GM19099 (cell line): Measurements from ENCODE around the gene TTC31.

Source experiments
- POLR2A ChIP-seq: IDR thresholded peaks from 3 replicates; pipeline ENCODE4 v1.6.1; 2011; ENCODE audit warnings: low read depth; ENCODE audit not compliant: insufficient read length; ENCODE audit errors: extremely low read depth

The TTC31 gene

GRCh38 chr2:74525717-74526648, 43.1 kb downstream of the TTC31 start, which contains the start of gene DQX1:
Gene DQX1 (minus strand): TSS chr2:74526231. CDS start chr2:74525729, 502 bp downstream.
- no peak for TF ChIP-seq POLR2A

GRCh38 chr2:74526649-74527230, 43.9 kb downstream of the TTC31 start:
- no peak for TF ChIP-seq POLR2A

GRCh38 chr2:74527741-74528140, 44.9 kb downstream of the TTC31 start:
- TF ChIP-seq POLR2A, result no peak

DNA sequence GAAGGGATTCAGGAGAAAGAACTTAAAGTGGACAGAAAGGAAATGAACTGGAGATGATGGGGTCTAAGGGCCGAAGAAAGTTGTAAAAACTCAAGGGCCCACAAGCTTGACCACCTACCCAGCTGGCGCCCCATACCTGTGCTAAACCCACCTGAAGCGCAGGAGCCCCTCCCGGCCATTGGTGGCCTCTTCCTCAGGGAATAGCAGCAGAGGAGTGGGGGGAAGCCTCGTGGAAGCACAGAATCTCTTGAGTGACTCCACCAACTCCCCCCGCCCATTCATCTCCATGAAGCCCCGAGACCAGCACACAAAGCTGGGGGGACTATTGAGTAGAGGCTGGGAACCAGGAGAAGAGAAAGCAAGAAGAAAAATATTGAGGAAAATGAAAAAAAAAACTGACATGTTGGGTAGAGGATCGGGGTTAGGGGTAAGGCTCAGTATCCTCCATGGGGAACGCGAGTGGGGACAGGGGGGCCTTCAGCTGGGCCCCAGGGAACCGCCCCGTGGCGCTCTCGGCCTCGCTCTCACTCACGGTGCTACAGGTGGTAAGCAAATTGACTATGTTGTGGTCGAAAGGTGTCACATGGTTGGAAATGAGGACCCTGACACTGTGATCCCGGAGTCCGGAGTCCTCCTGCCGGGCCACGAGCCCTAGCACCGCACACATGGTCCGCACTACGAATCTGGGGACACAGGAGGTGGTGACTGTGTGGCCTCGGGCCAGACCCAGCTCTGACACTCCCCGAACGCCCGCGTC, 45.9 kb downstream of the TTC31 start:
- no peak for TF ChIP-seq POLR2A

DNA sequence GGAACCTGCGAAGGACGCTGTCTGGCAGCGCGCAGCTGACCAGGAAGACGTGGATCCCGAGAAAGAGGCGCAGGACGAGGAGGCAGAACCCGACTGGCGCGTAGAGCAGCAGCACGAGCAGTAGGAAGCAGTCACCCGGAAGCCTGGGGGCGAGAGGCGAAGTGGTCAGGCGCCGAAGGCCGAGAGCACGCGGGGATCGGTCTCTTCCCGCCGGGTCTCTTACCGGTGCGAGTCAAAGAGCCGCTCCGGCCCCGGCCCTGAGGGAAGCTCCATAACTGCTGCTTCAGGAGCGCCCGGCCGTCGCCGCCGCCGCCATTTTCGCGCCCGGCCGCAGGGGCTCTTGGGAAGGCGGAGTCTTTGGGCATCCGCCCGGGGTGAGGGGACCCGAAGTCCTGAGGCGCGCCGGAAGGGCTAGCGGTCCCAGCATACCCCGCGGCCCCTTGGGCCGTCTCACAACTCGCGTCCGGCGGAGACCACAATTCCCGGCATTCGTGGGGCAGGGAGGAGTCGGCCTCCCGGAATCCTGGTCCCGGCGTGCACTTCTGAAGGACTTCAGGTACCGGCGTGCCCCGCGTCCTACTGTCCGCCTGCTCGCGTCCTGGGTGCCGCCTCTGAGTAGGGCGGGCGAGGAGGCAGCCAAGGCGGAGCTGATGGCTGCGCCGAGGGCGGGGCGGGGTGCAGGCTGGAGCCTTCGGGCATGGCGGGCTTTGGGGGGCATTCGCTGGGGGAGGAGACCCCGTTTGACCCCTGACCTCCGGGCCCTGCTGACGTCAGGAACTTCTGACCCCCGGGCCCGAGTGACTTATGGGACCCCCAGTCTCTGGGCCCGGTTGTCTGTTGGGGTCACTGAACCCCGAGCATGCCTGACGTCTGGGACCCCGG, 46.7 kb downstream of the TTC31 start, which contains the start of the genes AUP1 and HTRA2:
AUP1 (minus strand) TSS at position 350 of the 882 bp plus-strand sequence; CDS start at position 273, 77 bp downstream.
HTRA2 (plus strand) TSS at position 577 of the 882 bp plus-strand sequence; CDS start at position 651, 74 bp downstream.
- peak; percentile 98 for TF ChIP-seq POLR2A

DNA sequence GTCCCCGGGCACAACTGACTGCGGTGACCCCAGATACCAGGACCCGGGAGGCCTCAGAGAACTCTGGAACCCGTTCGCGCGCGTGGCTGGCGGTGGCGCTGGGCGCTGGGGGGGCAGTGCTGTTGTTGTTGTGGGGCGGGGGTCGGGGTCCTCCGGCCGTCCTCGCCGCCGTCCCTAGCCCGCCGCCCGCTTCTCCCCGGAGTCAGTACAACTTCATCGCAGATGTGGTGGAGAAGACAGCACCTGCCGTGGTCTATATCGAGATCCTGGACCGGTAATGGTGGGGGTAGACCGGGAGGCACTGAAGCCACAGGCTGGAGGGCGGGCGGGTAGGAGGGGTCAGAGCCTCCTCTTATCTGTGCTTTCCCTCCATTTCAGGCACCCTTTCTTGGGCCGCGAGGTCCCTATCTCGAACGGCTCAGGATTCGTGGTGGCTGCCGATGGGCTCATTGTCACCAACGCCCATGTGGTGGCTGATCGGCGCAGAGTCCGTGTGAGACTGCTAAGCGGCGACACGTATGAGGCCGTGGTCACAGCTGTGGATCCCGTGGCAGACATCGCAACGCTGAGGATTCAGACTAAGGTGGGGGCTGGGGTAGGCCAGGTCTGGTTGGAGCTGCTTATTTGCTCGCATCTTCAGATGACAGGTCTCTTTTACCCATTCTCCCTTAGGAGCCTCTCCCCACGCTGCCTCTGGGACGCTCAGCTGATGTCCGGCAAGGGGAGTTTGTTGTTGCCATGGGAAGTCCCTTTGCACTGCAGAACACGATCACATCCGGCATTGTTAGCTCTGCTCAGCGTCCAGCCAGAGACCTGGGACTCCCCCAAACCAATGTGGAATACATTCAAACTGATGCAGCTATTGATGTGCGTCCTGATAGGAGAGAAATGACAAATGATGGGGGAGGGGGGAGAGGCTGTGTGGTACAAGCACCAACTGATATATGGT, 47.6 kb downstream of the TTC31 start:
- TF ChIP-seq POLR2A, result peak; percentile 37

GRCh38 chr2:74531666-74532065, 48.8 kb downstream of the TTC31 start:
- no peak for TF ChIP-seq POLR2A

DNA sequence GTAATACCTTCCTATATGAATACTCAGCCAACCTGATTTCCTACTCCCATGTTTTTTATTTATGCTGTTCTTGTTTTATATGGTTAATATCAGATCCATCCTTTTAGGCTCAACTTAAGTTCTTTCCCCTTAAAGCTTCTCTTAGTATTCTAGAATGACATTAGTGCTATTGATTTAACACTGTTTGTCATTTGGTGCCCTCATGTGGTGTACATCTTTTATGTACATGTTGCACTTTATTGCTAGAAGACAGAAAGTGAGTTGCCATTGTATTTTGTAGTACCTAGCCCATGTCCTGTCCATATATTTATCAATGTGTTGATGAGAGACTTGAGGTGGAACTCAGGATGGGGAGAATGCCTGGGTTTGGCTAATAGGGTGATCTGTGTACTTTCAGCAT, 49.3 kb downstream of the TTC31 start:
- no peak for TF ChIP-seq POLR2A

DNA sequence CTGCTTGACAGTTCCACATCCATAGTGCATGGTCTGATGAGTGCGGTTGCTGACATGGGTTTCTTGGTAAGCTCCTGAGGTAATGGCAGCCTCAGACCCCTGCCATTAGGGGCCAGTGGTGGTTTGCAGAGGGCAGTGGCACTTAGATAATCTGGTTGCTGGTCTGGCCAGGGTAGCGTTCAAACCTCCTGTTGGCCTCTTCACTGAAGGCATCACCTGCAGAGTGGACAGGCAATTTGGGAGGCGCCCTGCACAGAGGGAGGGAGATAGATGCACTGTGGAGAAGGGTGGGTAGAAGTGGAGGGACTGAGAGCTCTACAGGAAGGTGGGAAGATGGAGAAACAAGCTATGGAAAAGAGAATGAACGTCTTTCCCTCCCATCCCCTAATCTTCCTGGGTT, 50.6 kb downstream of the TTC31 start:
- no peak for TF ChIP-seq POLR2A

GRCh38 chr2:74534411-74534810, 51.5 kb downstream of the TTC31 start:
- no peak for TF ChIP-seq POLR2A

DNA sequence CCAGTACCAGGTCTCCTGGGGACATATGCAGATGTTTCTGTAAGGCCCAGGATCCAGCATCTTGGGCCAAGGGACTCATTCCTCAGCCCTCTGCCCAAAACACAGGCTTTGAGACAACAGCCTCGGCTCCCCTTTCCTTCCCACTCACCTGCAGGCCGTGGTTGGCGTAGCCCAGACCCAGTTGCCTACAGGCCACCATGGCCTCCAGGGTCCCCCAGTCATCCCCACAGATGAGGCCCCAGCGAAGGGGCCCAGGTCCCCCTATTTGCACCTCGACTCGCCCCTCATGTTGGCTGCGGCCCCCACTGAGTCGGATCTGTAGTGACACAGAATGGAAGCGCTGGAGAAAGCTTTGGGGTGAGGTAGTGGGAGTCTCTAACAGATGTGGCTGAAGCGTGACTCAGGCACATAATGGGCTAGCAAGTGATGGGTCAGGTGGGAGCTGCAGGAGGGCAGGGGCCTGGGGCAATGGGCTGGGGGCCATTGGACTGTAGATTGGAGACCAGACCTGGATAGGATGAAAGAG, 52.6 kb downstream of the TTC31 start:
- peak; percentile 21 for TF ChIP-seq POLR2A

DNA sequence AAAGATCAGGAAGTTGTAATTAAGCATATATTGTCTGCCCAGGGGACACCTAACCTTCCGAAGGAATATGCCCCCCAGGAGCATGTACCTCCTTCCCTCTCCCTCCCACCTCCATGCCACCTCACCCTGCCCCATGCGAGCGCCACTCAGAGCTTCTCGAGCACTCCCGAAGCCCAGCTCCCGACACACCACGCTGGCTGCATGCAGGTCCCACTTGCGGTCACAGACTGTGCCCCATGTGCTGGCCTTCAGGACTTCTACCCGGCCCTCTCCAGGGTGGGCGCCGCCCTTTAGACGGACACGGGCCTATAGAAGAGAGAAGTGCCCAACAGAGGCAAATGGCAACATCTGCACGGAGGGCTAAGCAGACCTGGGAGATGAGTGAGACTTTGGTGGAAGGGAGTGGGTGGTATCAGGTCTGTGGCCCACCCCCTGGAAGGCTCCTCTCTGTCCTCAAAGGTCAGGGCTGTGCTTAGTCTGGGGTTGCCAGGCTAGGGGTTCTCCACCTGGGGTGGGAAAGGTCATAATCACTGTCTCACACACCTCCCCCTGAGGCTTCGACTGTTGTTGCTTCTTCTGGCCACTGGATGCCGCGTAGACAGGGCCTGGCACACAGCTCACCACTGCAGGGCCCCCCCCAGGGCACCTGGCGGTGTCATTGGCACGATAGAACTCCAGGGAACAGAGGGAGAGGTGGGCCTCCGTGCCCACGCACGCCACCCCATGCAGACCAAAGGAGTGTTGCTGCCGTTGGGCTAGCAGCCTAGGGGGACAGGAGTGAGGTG, 53.5 kb downstream of the TTC31 start:
- TF ChIP-seq POLR2A, result no peak
